Glutamatergic neuron (in vitro differentiated cells): Measurements from ENCODE around the gene STIP1. TPM values are rescaled to one million over a fixed set of nuclear protein-coding genes. Genes with fewer than 3 reads are reported as not detected.

Experiments used
- DNase-seq: peaks from one replicate; pipeline ENCODE4 v3.0.0; 2022
- H3K27ac Mint-ChIP-seq: one replicate; pipeline ENCODE4 v1.8.0; 2020; ENCODE audit warnings: mild to moderate bottlenecking, mixed read lengths, inconsistent platforms; ENCODE audit not compliant: unreplicated experiment
- H3K27me3 Mint-ChIP-seq: one replicate; pipeline ENCODE4 v1.8.0; 2020; ENCODE audit warnings: mild to moderate bottlenecking, moderate library complexity, mixed read lengths, inconsistent platforms; ENCODE audit not compliant: unreplicated experiment
- H3K36me3 Mint-ChIP-seq: one replicate; pipeline ENCODE4 v1.8.0; 2020; ENCODE audit warnings: mild to moderate bottlenecking, mixed read lengths, inconsistent platforms; ENCODE audit not compliant: unreplicated experiment
- H3K4me1 Mint-ChIP-seq: one replicate; pipeline ENCODE4 v1.8.0; 2020; ENCODE audit warnings: mild to moderate bottlenecking, low read depth, mixed read lengths, inconsistent platforms; ENCODE audit not compliant: unreplicated experiment
- H3K4me3 Mint-ChIP-seq: one replicate; pipeline ENCODE4 v1.8.0; 2020; ENCODE audit warnings: mild to moderate bottlenecking, mixed read lengths, inconsistent platforms; ENCODE audit not compliant: unreplicated experiment
- H3K9me3 Mint-ChIP-seq: one replicate; pipeline ENCODE4 v1.8.0; 2020; ENCODE audit warnings: mild to moderate bottlenecking, moderate library complexity, mixed read lengths, inconsistent platforms; ENCODE audit not compliant: unreplicated experiment
- long read RNA-seq: library from polyadenylated mRNA; unstranded; transcript quantifications from one replicate; pipeline ENCODE4 v2.0.0, GENCODE V29; 2020; ENCODE audit not compliant: unreplicated experiment
- total RNA-seq: library from RNA; stranded (reverse); fragmentation: NEBNext Ultra II Directional; extraction: Animal tissue kit (Norgen Biotek cat#: 25700); gene quantifications from one replicate; pipeline ENCODE4 v1.2.1, GENCODE V29; 2021; ENCODE audit not compliant: unreplicated experiment
- TF ChIP-seq, protein P1 (sequence below): fragments of 200-600 bp; sonication (generic); IDR thresholded peaks from one replicate; pipeline ENCODE4 v1.5.0; 2021; ENCODE audit not compliant: partially characterized antibody, unreplicated experiment

The STIP1 gene
- 160 TPM for total RNA-seq
- long read RNA-seq, transcript STIP1-201 (14 exons, 2,196 nt), result major isoform, 123 of 142 reads
- long read RNA-seq, partial matches to known transcripts, result 12 of 142 reads
- long read RNA-seq, other reads (novel, unspliced or antisense), result 6 of 142 reads

- H3K9me3 Mint-ChIP-seq, result peaks cover 5% of the 10 kb centered on the region
Measured at GRCh38 chr11:64185693-64186491, at the start of gene STIP1. Gene STIP1, plus strand, starts transcription at chr11:64186171. Its CDS starts 91 bp downstream, at chr11:64186262.

GRCh38 chr11:64136765-64137441 is 49.1 kb upstream of the STIP1 start:
- TF ChIP-seq, protein P1, sequence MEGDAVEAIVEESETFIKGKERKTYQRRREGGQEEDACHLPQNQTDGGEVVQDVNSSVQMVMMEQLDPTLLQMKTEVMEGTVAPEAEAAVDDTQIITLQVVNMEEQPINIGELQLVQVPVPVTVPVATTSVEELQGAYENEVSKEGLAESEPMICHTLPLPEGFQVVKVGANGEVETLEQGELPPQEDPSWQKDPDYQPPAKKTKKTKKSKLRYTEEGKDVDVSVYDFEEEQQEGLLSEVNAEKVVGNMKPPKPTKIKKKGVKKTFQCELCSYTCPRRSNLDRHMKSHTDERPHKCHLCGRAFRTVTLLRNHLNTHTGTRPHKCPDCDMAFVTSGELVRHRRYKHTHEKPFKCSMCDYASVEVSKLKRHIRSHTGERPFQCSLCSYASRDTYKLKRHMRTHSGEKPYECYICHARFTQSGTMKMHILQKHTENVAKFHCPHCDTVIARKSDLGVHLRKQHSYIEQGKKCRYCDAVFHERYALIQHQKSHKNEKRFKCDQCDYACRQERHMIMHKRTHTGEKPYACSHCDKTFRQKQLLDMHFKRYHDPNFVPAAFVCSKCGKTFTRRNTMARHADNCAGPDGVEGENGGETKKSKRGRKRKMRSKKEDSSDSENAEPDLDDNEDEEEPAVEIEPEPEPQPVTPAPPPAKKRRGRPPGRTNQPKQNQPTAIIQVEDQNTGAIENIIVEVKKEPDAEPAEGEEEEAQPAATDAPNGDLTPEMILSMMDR, result no peak
- Mint-ChIP-seq H3K4me1 (peaks cover 12% of the 10 kb centered on the region), H3K4me3 (no peak overlapping the region), H3K36me3 (no peaks in the 10 kb centered on the region), H3K27ac (no peak overlapping the region), H3K9me3 (peaks cover 4% of the 10 kb centered on the region), H3K27me3 (peaks cover 6% of the 10 kb centered on the region)
- DNase-seq, result peak; percentile 10

More at GRCh38 chr11:64185693-64186491, at the start of gene STIP1:
- Mint-ChIP-seq H3K36me3 (no peaks in the 10 kb centered on the region), H3K27me3 (peaks cover 11% of the 10 kb centered on the region), H3K4me1 (peaks cover 20% of the 10 kb centered on the region), H3K4me3 (peak within 1 kb of the TSS; percentile 97), H3K27ac (peak within 1 kb of the TSS; percentile 100)
- peak; percentile 97 for DNase-seq
- TF ChIP-seq, protein P1, result no peak

GRCh38 chr11:64138398-64138797 is 47.6 kb upstream of the STIP1 start:
- TF ChIP-seq, protein P1, result no peak
- peaks cover 3% of the 10 kb centered on the region for H3K9me3 Mint-ChIP-seq
- H3K4me3 Mint-ChIP-seq, result no peak overlapping the region
- no peaks in the 10 kb centered on the region for H3K36me3 Mint-ChIP-seq
- DNase-seq, result no peak
- peaks cover 7% of the 10 kb centered on the region for H3K4me1 Mint-ChIP-seq
- H3K27ac Mint-ChIP-seq, result no peak overlapping the region
- peaks cover 6% of the 10 kb centered on the region for H3K27me3 Mint-ChIP-seq

DNA sequence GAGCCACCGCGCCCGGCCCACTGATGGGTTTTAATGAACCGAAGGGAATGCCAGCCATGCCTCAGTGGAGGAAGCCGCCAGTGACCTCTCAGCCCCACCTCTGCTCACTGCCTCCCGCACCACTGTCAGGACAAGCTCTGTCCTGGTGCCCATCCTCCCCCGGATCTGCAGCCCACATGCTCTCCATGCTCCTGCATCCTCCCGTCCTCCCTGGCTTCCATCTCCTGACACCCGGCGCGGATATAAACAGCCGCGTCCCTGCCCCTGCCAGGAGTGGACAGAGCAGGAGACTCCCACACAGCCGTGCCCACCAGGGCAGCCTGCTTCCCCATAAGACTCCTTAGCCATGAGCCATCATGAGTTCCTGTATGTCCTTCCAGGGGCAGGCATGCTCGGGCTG is 46.9 kb upstream of the STIP1 start:
- TF ChIP-seq, protein P1, result no peak
- H3K27ac Mint-ChIP-seq, result peak overlapping the region; percentile 17

More for the DNA sequence above, 46.9 kb upstream of the STIP1 start:
- H3K9me3 Mint-ChIP-seq, result peaks cover 3% of the 10 kb centered on the region
- DNase-seq, result no peak
- H3K36me3 Mint-ChIP-seq, result no peaks in the 10 kb centered on the region
- peaks cover 7% of the 10 kb centered on the region for H3K4me1 Mint-ChIP-seq
- H3K27me3 Mint-ChIP-seq, result peaks cover 6% of the 10 kb centered on the region
- H3K4me3 Mint-ChIP-seq, result no peak overlapping the region
